Coronary artery (tissue), 2 donors: ENCODE data around the gene ADCY6.
"Not testable (repeated sequence)": the region's sequence is repeated elsewhere in the genome, so short reads cannot be mapped to it uniquely, and the experiment has no call there.

ENCODE experiments used
- DNase-seq: peaks from one replicate; pipeline ENCODE4 v3.0.0-alpha.2; 2017; ENCODE audit warnings: low spot score
- H3K27ac ChIP-seq, 2 donors: fragments of 200-600 bp; sonication (generic); one replicate each; pipeline ENCODE4 v1.5.1; 2016 to 2019
- H3K4me3 ChIP-seq: fragments of 200-600 bp; sonication (generic); 2 replicates; pipeline ENCODE4 v1.5.1; 2016; ENCODE audit warnings: mild to moderate bottlenecking, moderate library complexity
- TF ChIP-seq, protein P1 (sequence below): fragments of 200-600 bp; sonication (generic); IDR thresholded peaks from one replicate; pipeline ENCODE4 v1.5.1; 2019; ENCODE audit warnings: antibody characterized with exemption

ADCY6 gene

DNA sequence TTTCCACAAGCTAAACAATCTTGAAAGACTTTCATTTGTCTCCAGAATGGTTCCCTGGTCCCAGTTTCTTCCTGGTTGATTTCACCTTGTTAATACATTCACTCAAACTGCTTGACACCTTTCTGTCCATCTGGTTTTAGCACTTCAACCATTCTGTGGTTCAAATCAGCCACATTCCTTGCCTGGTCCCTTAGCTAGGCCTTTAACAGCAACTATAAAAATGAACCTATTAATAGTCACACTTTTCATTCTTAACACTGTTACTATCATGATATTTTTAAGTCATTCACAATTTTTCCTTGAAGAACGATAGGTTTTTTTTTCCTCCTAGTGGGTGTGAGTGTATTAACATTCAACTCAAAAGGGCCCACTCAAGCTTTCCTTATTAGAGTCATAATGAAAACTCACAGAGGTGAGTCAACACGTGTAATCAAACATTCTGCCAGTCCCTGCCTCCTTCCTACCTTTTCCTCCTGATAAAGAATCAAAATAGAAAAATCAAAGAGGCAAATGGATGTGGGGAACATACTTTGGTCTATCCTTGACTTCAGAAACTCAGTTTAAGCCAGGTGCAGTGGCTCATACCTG lies 38.0 kb downstream of the ADCY6 start:
- H3K27ac ChIP-seq: no peak overlapping the region
- TF ChIP-seq, protein P1, sequence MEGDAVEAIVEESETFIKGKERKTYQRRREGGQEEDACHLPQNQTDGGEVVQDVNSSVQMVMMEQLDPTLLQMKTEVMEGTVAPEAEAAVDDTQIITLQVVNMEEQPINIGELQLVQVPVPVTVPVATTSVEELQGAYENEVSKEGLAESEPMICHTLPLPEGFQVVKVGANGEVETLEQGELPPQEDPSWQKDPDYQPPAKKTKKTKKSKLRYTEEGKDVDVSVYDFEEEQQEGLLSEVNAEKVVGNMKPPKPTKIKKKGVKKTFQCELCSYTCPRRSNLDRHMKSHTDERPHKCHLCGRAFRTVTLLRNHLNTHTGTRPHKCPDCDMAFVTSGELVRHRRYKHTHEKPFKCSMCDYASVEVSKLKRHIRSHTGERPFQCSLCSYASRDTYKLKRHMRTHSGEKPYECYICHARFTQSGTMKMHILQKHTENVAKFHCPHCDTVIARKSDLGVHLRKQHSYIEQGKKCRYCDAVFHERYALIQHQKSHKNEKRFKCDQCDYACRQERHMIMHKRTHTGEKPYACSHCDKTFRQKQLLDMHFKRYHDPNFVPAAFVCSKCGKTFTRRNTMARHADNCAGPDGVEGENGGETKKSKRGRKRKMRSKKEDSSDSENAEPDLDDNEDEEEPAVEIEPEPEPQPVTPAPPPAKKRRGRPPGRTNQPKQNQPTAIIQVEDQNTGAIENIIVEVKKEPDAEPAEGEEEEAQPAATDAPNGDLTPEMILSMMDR: no peak
- no peak overlapping the region for H3K4me3 ChIP-seq
- no peak for DNase-seq

DNA sequence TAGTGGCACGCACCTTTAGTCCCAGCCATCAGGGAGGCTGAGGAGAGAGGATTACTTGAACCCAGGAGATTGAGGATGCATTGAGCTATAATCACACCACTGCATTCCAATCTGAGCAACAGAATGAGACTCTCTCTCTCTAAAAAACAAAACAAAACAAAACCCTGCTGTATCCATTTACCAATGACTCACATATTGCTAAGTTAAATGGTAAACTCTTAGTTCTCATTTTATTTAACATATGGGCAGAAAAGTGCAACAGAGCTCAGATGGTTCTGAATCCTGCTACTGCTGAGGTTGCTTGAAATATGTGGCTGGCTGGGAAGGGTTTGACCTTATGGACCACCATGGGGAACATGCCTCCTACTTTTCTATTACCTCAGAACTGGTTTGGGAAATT lies 38.7 kb downstream of the ADCY6 start:
- TF ChIP-seq, protein P1: no peak

DNA sequence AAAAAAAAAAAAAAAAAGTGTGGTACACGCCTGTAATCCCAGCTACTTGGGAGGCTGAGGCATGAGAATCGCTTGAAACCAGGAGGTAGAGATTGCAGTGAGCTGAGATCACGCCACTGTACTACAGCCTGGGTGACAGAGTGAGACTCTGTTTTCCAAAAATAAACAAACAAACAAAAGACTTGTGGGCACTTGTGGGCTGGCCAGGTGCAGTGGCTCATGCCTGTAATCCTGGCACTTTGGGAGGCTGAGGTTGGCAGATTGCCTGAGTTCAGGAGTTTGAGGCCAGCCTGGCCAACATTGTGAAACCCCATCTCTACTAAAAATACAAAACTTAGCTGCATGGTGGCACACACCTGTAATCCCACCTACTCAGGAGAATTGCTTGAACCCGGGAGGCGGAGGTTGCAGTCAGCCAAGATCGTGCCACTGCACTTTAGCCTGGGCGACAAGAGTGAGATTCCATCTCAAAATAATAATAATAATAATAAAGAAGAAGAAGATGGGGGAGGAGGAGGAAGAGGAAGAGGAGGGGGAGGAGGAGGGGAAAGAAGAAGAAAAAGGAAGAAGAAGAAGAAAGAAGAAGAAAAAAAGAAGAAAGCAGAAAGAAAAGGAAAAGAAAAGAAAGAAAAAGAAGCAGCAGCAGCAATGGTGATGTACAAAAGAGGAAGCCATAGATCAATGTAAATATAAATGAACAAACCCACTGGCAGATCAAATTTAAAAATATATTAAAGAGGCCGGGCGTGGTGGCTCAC lies 44.5 kb downstream of the ADCY6 start:
- Histone ChIP-seq H3K27ac (no peak overlapping the region), H3K4me3 (no peak overlapping the region)
- DNase-seq: no peak
- TF ChIP-seq, protein P1: no peak

More for the DNA sequence above, 38.7 kb downstream of the ADCY6 start:
- DNase-seq: no peak
- Histone ChIP-seq H3K27ac (no peak overlapping the region), H3K4me3 (no peak overlapping the region)

DNA sequence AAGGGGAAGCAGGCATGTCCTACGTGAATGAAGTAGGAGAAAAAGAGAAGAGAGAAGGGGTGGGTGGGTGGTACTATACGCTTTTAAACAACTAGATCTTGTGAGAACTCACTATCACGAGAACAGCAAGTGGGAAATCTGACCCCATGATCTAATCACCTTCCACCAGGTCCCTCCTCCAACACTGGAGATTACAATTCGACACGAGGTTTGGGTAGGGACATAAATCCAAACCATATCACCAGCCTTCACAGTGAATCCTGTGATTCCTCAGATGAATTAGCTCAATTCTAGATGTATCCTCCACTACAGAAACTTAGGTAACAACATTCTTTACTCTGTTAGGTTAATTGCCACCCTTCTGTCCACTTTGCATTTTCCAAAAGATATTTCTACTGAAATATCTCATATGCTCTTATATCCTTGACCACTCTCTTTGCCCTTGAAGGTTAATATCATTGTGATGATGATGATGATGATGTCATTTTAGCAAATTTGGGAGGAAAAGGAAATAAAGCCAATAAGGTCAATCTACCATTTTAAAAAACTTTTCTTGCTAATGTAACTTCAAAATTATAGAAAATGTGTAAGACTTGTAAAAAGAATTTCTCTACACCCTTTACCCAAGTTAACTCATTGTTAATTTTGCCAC lies 49.1 kb downstream of the ADCY6 start:
- TF ChIP-seq, protein P1: no peak
- H3K27ac ChIP-seq: no peak overlapping the region
- DNase-seq: no peak
- H3K4me3 ChIP-seq: no peak overlapping the region

DNA sequence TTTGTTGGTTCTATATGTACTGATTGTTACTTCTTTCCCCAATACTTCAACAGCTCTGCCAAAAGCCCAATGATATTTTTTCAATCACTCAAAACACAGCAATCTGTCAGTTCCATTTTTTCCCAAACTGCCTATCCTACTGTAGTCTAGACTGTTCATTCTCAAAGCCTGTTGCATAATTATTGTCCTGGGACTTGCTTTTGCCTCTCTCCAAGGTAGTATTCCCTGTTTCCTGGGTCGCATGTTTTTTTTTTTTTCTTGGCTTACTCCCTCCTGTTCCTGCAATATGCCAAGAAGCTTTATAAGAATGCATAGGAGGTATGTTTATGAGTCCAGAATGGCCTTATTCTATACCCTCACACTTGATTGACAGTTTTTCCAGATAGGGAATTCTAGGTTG lies 52.4 kb downstream of the ADCY6 start:
- H3K4me3 ChIP-seq: no peak overlapping the region
- TF ChIP-seq, protein P1: no peak
- H3K27ac ChIP-seq: no peak overlapping the region
- DNase-seq: no peak

DNA sequence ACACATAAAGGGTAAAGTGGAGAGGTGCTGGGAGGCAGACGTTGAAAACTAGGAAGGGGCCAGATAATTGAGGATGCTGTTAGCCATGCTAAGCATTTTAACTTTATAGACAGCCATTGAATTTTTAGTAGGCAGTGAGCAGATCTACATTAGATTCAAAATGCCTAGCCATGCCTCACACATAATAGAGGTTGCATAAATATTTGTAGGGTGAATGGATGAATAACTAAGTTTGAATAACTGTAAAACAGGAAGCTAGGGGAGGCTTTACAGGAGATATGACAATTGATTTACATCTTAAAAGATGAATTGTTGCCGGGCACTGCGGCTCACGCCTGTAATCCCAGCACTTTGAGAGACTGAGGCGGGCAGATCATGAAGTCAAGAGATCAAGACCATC lies 60.1 kb downstream of the ADCY6 start:
- DNase-seq: no peak
- no peak overlapping the region for H3K4me3 ChIP-seq
- H3K27ac ChIP-seq: no peak overlapping the region
- TF ChIP-seq, protein P1: no peak

DNA sequence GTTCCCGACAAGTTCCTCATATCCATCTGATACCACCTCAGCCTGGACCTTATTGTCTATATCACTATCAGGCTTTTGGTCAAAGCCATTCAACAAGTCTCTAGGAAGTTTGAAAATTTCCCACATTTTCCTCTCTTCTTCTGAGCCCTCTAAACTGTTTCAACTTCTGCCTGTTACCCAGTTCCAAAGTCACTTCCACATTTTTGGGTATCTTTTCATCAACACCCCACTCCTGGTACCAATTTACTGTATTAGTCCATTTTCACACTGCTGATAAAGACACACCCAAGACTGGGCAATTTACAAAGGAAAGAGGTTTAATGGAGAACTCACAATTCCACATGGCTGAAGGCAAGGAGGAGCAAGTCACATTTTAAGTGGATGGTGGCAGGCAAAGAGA lies 68.2 kb downstream of the ADCY6 start:
- not testable (repeated sequence) for H3K4me3 ChIP-seq, H3K27ac ChIP-seq, DNase-seq

DNA sequence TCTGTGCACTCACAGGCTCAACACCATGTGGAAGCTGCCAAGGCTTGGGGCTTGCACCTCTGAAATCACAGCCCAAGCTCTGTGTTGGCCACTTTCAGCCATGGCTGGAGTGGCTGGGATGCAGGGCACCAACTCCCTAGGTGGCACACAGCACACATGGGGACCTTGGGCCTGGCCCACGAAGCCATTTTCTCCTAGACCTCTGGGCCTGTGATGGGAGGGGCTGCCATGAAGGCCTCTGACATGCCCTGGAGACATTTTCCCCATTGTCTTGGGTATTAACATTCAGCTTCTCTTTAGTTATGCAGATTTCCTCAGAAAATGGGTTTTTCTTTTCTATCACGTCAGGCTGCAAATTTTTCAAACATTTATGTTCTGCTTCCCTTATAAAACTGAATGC lies 68.7 kb downstream of the ADCY6 start:
- not testable (repeated sequence) for DNase-seq, H3K27ac ChIP-seq, H3K4me3 ChIP-seq

DNA sequence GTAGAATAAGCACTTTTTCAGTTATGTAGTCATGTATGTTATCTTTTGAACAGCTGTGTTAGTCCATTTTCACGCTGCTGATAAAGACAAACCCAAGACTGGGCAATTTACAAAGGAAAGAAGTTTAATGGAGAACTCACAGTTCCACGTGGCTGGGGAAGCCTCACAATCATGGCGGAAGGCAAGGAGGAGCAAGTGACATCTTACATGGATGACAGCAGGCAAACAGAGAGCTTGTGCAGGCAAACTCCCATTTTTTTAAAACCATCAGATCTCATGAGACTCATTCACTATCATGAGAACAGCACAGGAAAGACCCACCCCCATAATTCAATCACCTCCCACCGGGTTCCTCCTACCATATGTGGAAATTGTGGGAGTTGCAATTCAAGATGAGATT lies 69.9 kb downstream of the ADCY6 start:
- H3K27ac ChIP-seq, H3K4me3 ChIP-seq, DNase-seq: not testable (repeated sequence)
